ENCODE data around the gene NAA50.

Gene NAA50

GRCh38 chr3:113754494-113755159 lies 8.6 kb upstream of the NAA50 start:
- no peak for DNase-seq (ENCODE audit: low read depth)
- no peak for TF ChIP-seq CTCF (IDR thresholded peaks at IDR 0.05; ENCODE audit: control insufficient read depth, extremely low read depth, insufficient read depth)
- no peak overlapping the region for H3K4me3 ChIP-seq (ENCODE audit: low read depth, low read length)

GRCh38 chr3:113753376-113753985 lies 7.4 kb upstream of the NAA50 start:
- no peak for DNase-seq (ENCODE audit: low read depth)
- TF ChIP-seq CTCF (IDR thresholded peaks at IDR 0.05; ENCODE audit: control insufficient read depth, extremely low read depth, insufficient read depth) = no peak

GRCh38 chr3:113751141-113751540 lies 5.1 kb upstream of the NAA50 start:
- H3K4me3 ChIP-seq (ENCODE audit: low read depth, low read length) = no peak overlapping the region
- no peak for TF ChIP-seq CTCF (IDR thresholded peaks at IDR 0.05; ENCODE audit: control insufficient read depth, extremely low read depth, insufficient read depth)
- DNase-seq (ENCODE audit: low read depth) = no peak

More at GRCh38 chr3:113753376-113753985, 7.4 kb upstream of the NAA50 start:
- no peak overlapping the region for H3K4me3 ChIP-seq (ENCODE audit: low read depth, low read length)

GRCh38 chr3:113747283-113748046 lies 1.4 kb upstream of the NAA50 start:
- H3K4me3 ChIP-seq (ENCODE audit: low read depth, low read length) = peak overlapping the region; percentile 69
- TF ChIP-seq CTCF (IDR thresholded peaks at IDR 0.05; ENCODE audit: control insufficient read depth, extremely low read depth, insufficient read depth) = no peak
- DNase-seq (ENCODE audit: low read depth) = no peak

- no peak for TF ChIP-seq CTCF (IDR thresholded peaks at IDR 0.05; ENCODE audit: control insufficient read depth, extremely low read depth, insufficient read depth)
- peak; percentile 95 for DNase-seq (ENCODE audit: low read depth)
These were observed 666 bp upstream of the NAA50 start, which contains the start of gene ATP6V1A for GRCh38 chr3:113746548-113747282. ATP6V1A (plus strand) TSS chr3:113747035; CDS start chr3:113778754, 31,719 bp downstream.

GRCh38 chr3:113744941-113745755 lies 901 bp downstream of the NAA50 start:
- TF ChIP-seq CTCF (IDR thresholded peaks at IDR 0.05; ENCODE audit: control insufficient read depth, extremely low read depth, insufficient read depth) = peak; percentile 74
- peak overlapping the region; percentile 69 for H3K4me3 ChIP-seq (ENCODE audit: low read depth, low read length)
- peak; percentile 67 for DNase-seq (ENCODE audit: low read depth)

More at GRCh38 chr3:113746548-113747282, 666 bp upstream of the NAA50 start, which contains the start of gene ATP6V1A:
- H3K4me3 ChIP-seq (ENCODE audit: low read depth, low read length) = peak within 1 kb of the TSS; percentile 69

Measured in LNCaP clone FGC (cell line).